HepG2 (cell line): ENCODE data around the gene ITIH1. TPM values are rescaled to one million over a fixed set of nuclear protein-coding genes. Genes with fewer than 3 reads are reported as not detected.
A peak's percentile ranks its signal among the peaks of the same experiment; 100 is the strongest.

Experiments used
- BRD4 ChIP-seq: sonication (generic); formaldehyde crosslinking; IDR thresholded peaks from 2 replicates; pipeline ENCODE4 v1.4.0; 2020; ENCODE audit warnings: missing genetic modification reagents
- EHMT2 ChIP-seq: fragments of 200-600 bp; sonication (generic); IDR thresholded peaks from 2 replicates; pipeline ENCODE4 v1.7.0; 2017; ENCODE audit warnings: antibody characterized with exemption, low read depth, low read length, borderline replicate concordance
- ELF4 ChIP-seq: sonication (generic); formaldehyde crosslinking; IDR thresholded peaks from 2 replicates; pipeline ENCODE4 v1.5.0; 2020; ENCODE audit warnings: missing genetic modification reagents, mild to moderate bottlenecking, moderate library complexity, borderline replicate concordance
- ETV5 ChIP-seq: IDR thresholded peaks from 2 replicates; pipeline ENCODE4 v1.6.1; 2018; ENCODE audit warnings: missing biosample characterization, missing genetic modification reagents, inconsistent platforms, borderline replicate concordance
- GABPA ChIP-seq, 2 experiments: IDR thresholded peaks; 2 replicates each; pipeline ENCODE4 v1.6.1; 2011 to 2016; ENCODE audit warnings: low read depth in 2 of 2, low read length in 1 of 2, missing biosample characterization in 1 of 2, missing genetic modification characterization in 1 of 2
- GATAD1 ChIP-seq: IDR thresholded peaks from 2 replicates; pipeline ENCODE4 v1.6.1; 2016; ENCODE audit warnings: missing genetic modification reagents, missing compliant biosample characterization
- IKZF4 ChIP-seq: sonication (generic); formaldehyde crosslinking; IDR thresholded peaks from 2 replicates; pipeline ENCODE4 v1.5.1; 2020; ENCODE audit warnings: borderline replicate concordance, mild to moderate bottlenecking, low read depth, missing genetic modification reagents; ENCODE audit errors: not compliant biosample characterization
- KDM5A ChIP-seq: fragments of 200-600 bp; sonication (generic); IDR thresholded peaks from 2 replicates; pipeline ENCODE4 v1.7.0; 2018; ENCODE audit warnings: antibody characterized with exemption, mild to moderate bottlenecking, low read length, borderline replicate concordance
- KLF11 ChIP-seq: IDR thresholded peaks from 2 replicates; pipeline ENCODE4 v1.6.1; 2016; ENCODE audit warnings: missing compliant biosample characterization
- NCOR1 ChIP-seq: fragments of 200-600 bp; sonication (generic); IDR thresholded peaks from 2 replicates; pipeline ENCODE4 v1.7.0; 2017; ENCODE audit warnings: antibody characterized with exemption, low read length, borderline replicate concordance
- PAF1 ChIP-seq: IDR thresholded peaks from 2 replicates; pipeline ENCODE4 v1.6.1; 2016; ENCODE audit warnings: missing genetic modification reagents, missing compliant biosample characterization
- PCBP1 ChIP-seq: fragments of 200-400 bp; formaldehyde crosslinking; IDR thresholded peaks from 2 replicates; pipeline ENCODE4 v1.6.1; 2017; ENCODE audit warnings: mild to moderate bottlenecking, low read depth, low read length, borderline replicate concordance
- POLR2A ChIP-seq, 2 experiments: IDR thresholded peaks; 2 replicates each; pipeline ENCODE4 v1.6.1; 2011; ENCODE audit warnings: low read depth in 2 of 2, low read length in 2 of 2, mild to moderate bottlenecking in 1 of 2, moderate library complexity in 1 of 2; ENCODE audit not compliant: insufficient read depth in 1 of 2
- RXRA ChIP-seq: sonication (generic); formaldehyde crosslinking; IDR thresholded peaks from 2 replicates; pipeline ENCODE4 v1.5.1; 2020; ENCODE audit warnings: missing genetic modification reagents
- ZFP37 ChIP-seq: sonication (generic); formaldehyde crosslinking; IDR thresholded peaks from 2 replicates; pipeline ENCODE4 v1.4.0; 2020; ENCODE audit warnings: missing genetic modification reagents, borderline replicate concordance
- ZFP82 ChIP-seq: sonication (generic); formaldehyde crosslinking; IDR thresholded peaks from 2 replicates; pipeline ENCODE4 v1.5.1; 2020; ENCODE audit warnings: mild to moderate bottlenecking, missing genetic modification reagents, borderline replicate concordance
- ZNF180 ChIP-seq: sonication (generic); formaldehyde crosslinking; IDR thresholded peaks from 2 replicates; pipeline ENCODE4 v1.4.0; 2020; ENCODE audit warnings: low read depth, missing genetic modification reagents, borderline replicate concordance
- ZNF335 ChIP-seq: sonication (generic); formaldehyde crosslinking; IDR thresholded peaks from 2 replicates; pipeline ENCODE4 v1.4.0; 2020; ENCODE audit warnings: missing genetic modification reagents
- ZNF33A ChIP-seq: sonication (generic); formaldehyde crosslinking; IDR thresholded peaks from 2 replicates; pipeline ENCODE4 v1.5.1; 2020; ENCODE audit warnings: missing genetic modification reagents, mild to moderate bottlenecking, moderate library complexity, borderline replicate concordance
- polyA plus RNA-seq, 8 experiments: library from polyadenylated mRNA; depleted of rRNA in 3 of 8; stranded (reverse) in 7 of 8; unstranded in 1 of 8; fragments of >200 nt; fragmentation: Illumina TruSeq in 4 of 8; extraction: Trizol in 4 of 8; gene quantifications; 2 replicates each; pipeline versions ENCODE4 v1.2.1 to v1.2.3, GENCODE V29; 2011 to 2016; ENCODE audit warnings: low read depth in 4 of 8, missing spikeins in 1 of 8, mixed read lengths in 1 of 8; ENCODE audit not compliant: insufficient read depth in 1 of 8
- total RNA-seq, 5 experiments: library from RNA; depleted of rRNA; stranded (reverse); fragments of >200 nt; fragmentation: Illumina TruSeq; extraction: Trizol; gene quantifications; 2 replicates each; pipeline ENCODE4 v1.2.3, GENCODE V29; 2016; ENCODE audit warnings: low read depth in 1 of 5
- TF ChIP-seq, protein P1 (sequence below): IDR thresholded peaks from 2 replicates; pipeline ENCODE4 v1.6.1; 2018; ENCODE audit warnings: missing genetic modification reagents
- TF ChIP-seq, protein P2 (sequence below): sonication (generic); formaldehyde crosslinking; conservative IDR thresholded peaks from 2 replicates; pipeline ENCODE4 v1.8.1; 2023; ENCODE audit warnings: missing genetic modification reagents
- TF ChIP-seq, protein P3 (sequence below): sonication (generic); formaldehyde crosslinking; IDR thresholded peaks from 2 replicates; pipeline ENCODE4 v1.4.0; 2020; ENCODE audit warnings: low read depth, mild to moderate bottlenecking, missing genetic modification reagents

ITIH1 gene
- total and polyA plus RNA-seq, 2 of the 13 experiments (the other 11 are each of a cell fraction or from before 2014, with no cell fraction given), result 12.3 to 19.6 TPM

DNA sequence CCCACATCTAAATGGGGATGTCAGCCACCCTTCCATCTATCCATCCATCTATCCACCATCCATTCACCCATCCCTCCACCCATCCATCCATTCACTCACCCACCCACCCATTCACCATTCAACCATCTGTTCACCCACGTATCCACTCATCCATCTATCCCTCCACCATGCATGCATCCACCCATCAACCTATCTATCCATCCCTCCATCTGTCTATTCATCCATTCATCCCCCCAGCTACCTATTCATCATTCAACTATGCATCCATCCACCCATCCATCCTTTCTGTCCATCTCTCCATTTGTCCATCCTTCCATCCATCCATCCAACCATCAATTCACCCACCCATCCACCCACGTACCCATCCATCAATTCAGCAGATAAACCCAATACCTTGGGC lies 31.8 kb downstream of the ITIH1 start (continued):
- no peak for TF ChIP-seq GATAD1
- no peak for TF ChIP-seq ZNF33A (CRISPR knock-in tag)
- TF ChIP-seq POLR2A (IDR thresholded peaks at IDR 0.05; ENCODE audit: insufficient read depth in 1 of 2, low read depth in 2 of 2, low read length in 2 of 2), result 0 out of 4 replicates have a peak, but pooled peaks of 1 of the 2 experiments have one; percentile 11
- no peak for TF ChIP-seq ELF4 (CRISPR knock-in tag)
- no peak for TF ChIP-seq ZNF180 (CRISPR knock-in tag)
- TF ChIP-seq, protein P1, sequence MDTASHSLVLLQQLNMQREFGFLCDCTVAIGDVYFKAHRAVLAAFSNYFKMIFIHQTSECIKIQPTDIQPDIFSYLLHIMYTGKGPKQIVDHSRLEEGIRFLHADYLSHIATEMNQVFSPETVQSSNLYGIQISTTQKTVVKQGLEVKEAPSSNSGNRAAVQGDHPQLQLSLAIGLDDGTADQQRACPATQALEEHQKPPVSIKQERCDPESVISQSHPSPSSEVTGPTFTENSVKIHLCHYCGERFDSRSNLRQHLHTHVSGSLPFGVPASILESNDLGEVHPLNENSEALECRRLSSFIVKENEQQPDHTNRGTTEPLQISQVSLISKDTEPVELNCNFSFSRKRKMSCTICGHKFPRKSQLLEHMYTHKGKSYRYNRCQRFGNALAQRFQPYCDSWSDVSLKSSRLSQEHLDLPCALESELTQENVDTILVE (CRISPR knock-in tag), result no peak
- TF ChIP-seq RXRA, result no peak
- no peak for TF ChIP-seq ETV5 (CRISPR knock-in tag)
- TF ChIP-seq ZNF335 (CRISPR knock-in tag), result no peak
- TF ChIP-seq ZFP37 (CRISPR knock-in tag), result no peak
- TF ChIP-seq GABPA (IDR thresholded peaks at IDR 0.05; ENCODE audit: low read depth, low read length), result no peak
- TF ChIP-seq GABPA (CRISPR knock-in tag; IDR thresholded peaks at IDR 0.05; ENCODE audit: low read depth), result no peak
- TF ChIP-seq ZFP82 (CRISPR knock-in tag), result no peak
- TF ChIP-seq EHMT2, result no peak
- TF ChIP-seq KLF11 (CRISPR knock-in tag), result no peak
- TF ChIP-seq, protein P2, sequence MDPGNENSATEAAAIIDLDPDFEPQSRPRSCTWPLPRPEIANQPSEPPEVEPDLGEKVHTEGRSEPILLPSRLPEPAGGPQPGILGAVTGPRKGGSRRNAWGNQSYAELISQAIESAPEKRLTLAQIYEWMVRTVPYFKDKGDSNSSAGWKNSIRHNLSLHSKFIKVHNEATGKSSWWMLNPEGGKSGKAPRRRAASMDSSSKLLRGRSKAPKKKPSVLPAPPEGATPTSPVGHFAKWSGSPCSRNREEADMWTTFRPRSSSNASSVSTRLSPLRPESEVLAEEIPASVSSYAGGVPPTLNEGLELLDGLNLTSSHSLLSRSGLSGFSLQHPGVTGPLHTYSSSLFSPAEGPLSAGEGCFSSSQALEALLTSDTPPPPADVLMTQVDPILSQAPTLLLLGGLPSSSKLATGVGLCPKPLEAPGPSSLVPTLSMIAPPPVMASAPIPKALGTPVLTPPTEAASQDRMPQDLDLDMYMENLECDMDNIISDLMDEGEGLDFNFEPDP (CRISPR knock-in tag), result no peak
- TF ChIP-seq PAF1 (CRISPR knock-in tag), result peak; percentile 75
- TF ChIP-seq PCBP1, result no peak
- no peak for TF ChIP-seq KDM5A
- TF ChIP-seq BRD4 (CRISPR knock-in tag), result no peak
- no peak for TF ChIP-seq IKZF4 (CRISPR knock-in tag)
- no peak for TF ChIP-seq NCOR1
- TF ChIP-seq, protein P3, sequence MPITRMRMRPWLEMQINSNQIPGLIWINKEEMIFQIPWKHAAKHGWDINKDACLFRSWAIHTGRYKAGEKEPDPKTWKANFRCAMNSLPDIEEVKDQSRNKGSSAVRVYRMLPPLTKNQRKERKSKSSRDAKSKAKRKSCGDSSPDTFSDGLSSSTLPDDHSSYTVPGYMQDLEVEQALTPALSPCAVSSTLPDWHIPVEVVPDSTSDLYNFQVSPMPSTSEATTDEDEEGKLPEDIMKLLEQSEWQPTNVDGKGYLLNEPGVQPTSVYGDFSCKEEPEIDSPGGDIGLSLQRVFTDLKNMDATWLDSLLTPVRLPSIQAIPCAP, result no peak
